OCI-LY7 (cell line): ENCODE measurements around the gene CCNK. TPM values are rescaled to one million over a fixed set of nuclear protein-coding genes. Genes with fewer than 3 reads are reported as not detected.

Experiments used
- BruUV-seq: library from RNA; stranded (reverse); fragments of 400-500 nt; replicated peaks from 2 replicates; lab custom pipeline; 2021; lab: Mats Ljungman, UMichigan
- CTCF ChIA-PET: fragments of 300-600 bp; sonication (Branson Sonifier 250); formaldehyde crosslinking; loops from one replicate; lab custom pipeline; 2022; ENCODE audit warnings: antibody characterized with exemption; ENCODE audit not compliant: unreplicated experiment; lab: Charles Lee
- POLR2A ChIA-PET: fragments of 300-600 bp; sonication (Branson Sonifier 250); formaldehyde crosslinking; loops from one replicate; lab custom pipeline; 2022; ENCODE audit warnings: antibody characterized with exemption; lab: Charles Lee
- DNase-seq: peaks from one replicate; pipeline ENCODE4 v3.0.0-alpha.2; 2015; ENCODE audit warnings: low spot score
- H2AFZ ChIP-seq: fragments of 200-600 bp; sonication (generic), shearing (Covaris generic); 2 replicates; pipeline ENCODE4 v1.6.1; 2014; ENCODE audit warnings: mild to moderate bottlenecking, antibody characterized with exemption, low read length, moderate library complexity
- H3K27ac ChIP-seq: fragments of 200-600 bp; sonication (generic); 2 replicates; pipeline ENCODE4 v1.5.1; 2014; ENCODE audit warnings: mixed run types, low read depth, mild to moderate bottlenecking, moderate library complexity, low read length, inconsistent platforms; ENCODE audit not compliant: poor library complexity, severe bottlenecking
- H3K36me3 ChIP-seq: fragments of 200-600 bp; sonication (generic); 2 replicates; pipeline ENCODE4 v1.6.1; 2014; ENCODE audit warnings: mild to moderate bottlenecking, antibody characterized with exemption, low read length, moderate library complexity, mixed read lengths; ENCODE audit not compliant: insufficient read depth
- H3K4me1 ChIP-seq: fragments of 200-600 bp; sonication (generic); 2 replicates; pipeline ENCODE4 v1.5.1; 2014; ENCODE audit warnings: mild to moderate bottlenecking, low read length; ENCODE audit not compliant: insufficient read depth, poor library complexity, severe bottlenecking
- H3K4me2 ChIP-seq: fragments of 200-600 bp; sonication (generic); 2 replicates; pipeline ENCODE4 v1.6.1; 2014; ENCODE audit warnings: mild to moderate bottlenecking, low read length
- H3K4me3 ChIP-seq: fragments of 200-600 bp; sonication (generic); 2 replicates; pipeline ENCODE4 v1.5.1; 2014; ENCODE audit warnings: mild to moderate bottlenecking, low read depth, low read length; ENCODE audit not compliant: poor library complexity, severe bottlenecking
- H3K79me2 ChIP-seq: fragments of 200-600 bp; sonication (generic); 2 replicates; pipeline ENCODE4 v1.6.1; 2016; ENCODE audit warnings: low read depth, mild to moderate bottlenecking, low read length, moderate library complexity, mixed read lengths; ENCODE audit not compliant: insufficient read depth
- H3K9me2 ChIP-seq: fragments of 200-600 bp; sonication (generic); 2 replicates; pipeline ENCODE4 v1.6.1; 2016; ENCODE audit warnings: mild to moderate bottlenecking, low read length, mixed read lengths; ENCODE audit not compliant: insufficient read depth
- H3K9me3 ChIP-seq: fragments of 200-600 bp; sonication (generic); 2 replicates; pipeline ENCODE4 v1.6.1; 2014; ENCODE audit warnings: mild to moderate bottlenecking, mixed run types, low read length, mixed read lengths
- H4K20me1 ChIP-seq: fragments of 200-600 bp; sonication (generic); 2 replicates; pipeline ENCODE4 v1.6.1; 2014; ENCODE audit warnings: mild to moderate bottlenecking, antibody characterized with exemption, low read length, moderate library complexity, mixed read lengths; ENCODE audit not compliant: insufficient read depth
- EZH2phosphoT487 ChIP-seq: fragments of 200-600 bp; sonication (generic); IDR thresholded peaks from 2 replicates; pipeline ENCODE4 v1.6.1; 2018; ENCODE audit warnings: low read depth, borderline replicate concordance, mild to moderate bottlenecking, mixed run types, antibody characterized with exemption, low read length, moderate library complexity, mixed read lengths
- intact Hi-C: fragments of 100-400 bp; cut with micrococcal nuclease; formaldehyde crosslinking; loops from one replicate; pipeline ENCODE4 v1.10.0; 2022; ENCODE audit not compliant: unreplicated experiment
- total RNA-seq, 2 experiments: library from RNA; depleted of rRNA in 1 of 2; stranded (reverse); fragments of >200 nt in 1 of 2; shearing (Covaris generic) in 1 of 2; gene quantifications; 2 replicates each; pipeline ENCODE4 v1.2.3, GENCODE V29; 2014 to 2022
- TF ChIP-seq, protein P1 (sequence below): fragments of 200-600 bp; sonication (generic); conservative IDR thresholded peaks from 2 replicates; pipeline ENCODE4 v1.5.1; 2014; ENCODE audit warnings: mild to moderate bottlenecking, antibody characterized with exemption, low read length, moderate library complexity, mixed read lengths

Gene CCNK
- total RNA-seq, 2 experiments from 2014 or later: 25.1 to 69.0 TPM

DNA sequence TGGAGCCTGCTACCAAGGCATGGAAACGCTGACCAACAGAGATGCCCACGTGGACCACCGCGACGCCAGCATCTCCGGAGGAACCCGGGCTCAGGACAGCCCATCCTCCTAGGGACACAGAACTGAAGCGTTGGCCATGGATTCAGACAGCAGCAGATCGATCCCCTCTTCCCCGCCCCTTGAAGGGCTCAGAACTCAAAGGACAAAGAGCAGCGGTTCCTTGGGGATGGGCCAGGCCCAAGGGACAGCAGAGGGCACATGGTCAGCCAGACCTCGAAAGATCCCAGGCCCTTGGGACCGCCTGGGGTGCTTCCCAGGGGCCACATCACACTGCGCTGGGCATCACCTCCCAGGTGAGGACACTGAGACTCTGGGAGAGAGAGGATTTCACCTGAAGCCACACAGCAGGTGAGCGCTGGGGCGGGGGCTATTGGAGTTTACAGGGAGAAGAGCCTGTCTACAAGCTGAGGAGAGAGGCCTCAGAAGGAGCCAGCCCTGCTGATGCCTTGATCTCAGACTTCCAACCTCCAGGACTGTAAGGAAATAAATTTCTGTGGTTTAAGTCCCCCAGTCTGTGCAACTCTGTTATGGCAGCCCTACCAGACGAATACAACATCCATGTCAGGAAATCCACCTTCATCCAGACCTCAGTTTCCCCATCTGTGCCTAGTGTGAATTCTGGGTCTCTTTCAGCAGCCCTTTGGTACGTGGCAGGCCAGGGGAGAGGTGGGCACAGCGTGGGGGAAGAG lies 49.4 kb downstream of the CCNK start:
- H3K9me3 ChIP-seq: no peaks in the 10 kb centered on the region

DNA sequence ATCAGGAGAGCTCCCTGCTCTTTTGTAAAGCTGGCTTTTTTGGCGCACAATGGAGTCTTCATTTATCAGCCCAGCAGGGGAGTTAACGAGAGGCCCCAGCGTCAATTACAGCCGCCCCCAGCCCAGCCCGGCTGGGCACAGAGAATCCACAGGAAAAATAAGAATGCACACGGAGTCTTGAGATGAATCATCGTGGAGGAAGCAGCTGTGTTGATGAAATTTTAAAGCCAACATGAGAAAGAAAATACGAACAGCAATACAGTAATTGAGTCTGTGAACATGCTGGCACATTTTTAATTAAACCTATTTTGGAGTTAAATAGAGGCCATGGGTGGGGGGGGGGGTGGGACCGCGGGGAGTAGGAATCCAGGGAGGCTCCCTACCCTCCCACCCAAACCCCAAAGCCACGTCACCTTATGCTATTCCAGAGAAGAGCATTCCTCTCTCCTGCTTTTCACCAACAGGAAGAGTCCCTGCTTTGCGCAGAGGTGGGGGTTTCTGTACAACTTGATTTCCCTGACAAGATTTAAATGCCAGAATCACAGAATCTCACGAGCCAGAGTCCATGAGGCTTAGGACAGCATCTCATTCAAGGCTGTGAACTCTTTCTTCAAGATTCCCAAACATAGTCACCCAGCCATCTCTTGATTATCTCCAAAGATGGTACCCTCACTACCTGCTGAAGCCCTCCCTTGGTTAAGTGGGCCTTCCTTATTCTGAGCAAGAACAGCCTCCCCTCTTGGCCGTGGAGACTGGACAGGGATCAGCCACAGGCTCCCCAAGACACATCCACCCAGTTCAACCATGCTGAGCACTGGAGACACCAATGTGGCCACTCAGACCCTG lies 50.3 kb downstream of the CCNK start:
- Histone ChIP-seq H3K36me3 (no peaks in the 10 kb centered on the region), H3K4me1 (no peaks in the 10 kb centered on the region), H3K9me3 (no peaks in the 10 kb centered on the region), H2AFZ (no peak overlapping the region), H4K20me1 (no peaks in the 10 kb centered on the region), H3K4me2 (no peak overlapping the region), H3K4me3 (no peak overlapping the region), H3K27ac (no peak overlapping the region), H3K79me2 (no peaks in the 10 kb centered on the region), H3K9me2 (no peaks in the 10 kb centered on the region)
- CTCF ChIA-PET: no interaction called here
- intact Hi-C loops: no loop called here
- POLR2A ChIA-PET: no interaction called here
- no peak for DNase-seq
- TF ChIP-seq, protein P1, sequence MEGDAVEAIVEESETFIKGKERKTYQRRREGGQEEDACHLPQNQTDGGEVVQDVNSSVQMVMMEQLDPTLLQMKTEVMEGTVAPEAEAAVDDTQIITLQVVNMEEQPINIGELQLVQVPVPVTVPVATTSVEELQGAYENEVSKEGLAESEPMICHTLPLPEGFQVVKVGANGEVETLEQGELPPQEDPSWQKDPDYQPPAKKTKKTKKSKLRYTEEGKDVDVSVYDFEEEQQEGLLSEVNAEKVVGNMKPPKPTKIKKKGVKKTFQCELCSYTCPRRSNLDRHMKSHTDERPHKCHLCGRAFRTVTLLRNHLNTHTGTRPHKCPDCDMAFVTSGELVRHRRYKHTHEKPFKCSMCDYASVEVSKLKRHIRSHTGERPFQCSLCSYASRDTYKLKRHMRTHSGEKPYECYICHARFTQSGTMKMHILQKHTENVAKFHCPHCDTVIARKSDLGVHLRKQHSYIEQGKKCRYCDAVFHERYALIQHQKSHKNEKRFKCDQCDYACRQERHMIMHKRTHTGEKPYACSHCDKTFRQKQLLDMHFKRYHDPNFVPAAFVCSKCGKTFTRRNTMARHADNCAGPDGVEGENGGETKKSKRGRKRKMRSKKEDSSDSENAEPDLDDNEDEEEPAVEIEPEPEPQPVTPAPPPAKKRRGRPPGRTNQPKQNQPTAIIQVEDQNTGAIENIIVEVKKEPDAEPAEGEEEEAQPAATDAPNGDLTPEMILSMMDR: no peak
- TF ChIP-seq EZH2phosphoT487: no peak
- BruUV-seq: no TSS peak

More for the DNA sequence above, 49.4 kb downstream of the CCNK start:
- no peaks in the 10 kb centered on the region for H4K20me1 ChIP-seq
- H3K4me3 ChIP-seq: no peak overlapping the region
- no peak for DNase-seq
- H3K9me2 ChIP-seq: no peaks in the 10 kb centered on the region
- H3K36me3 ChIP-seq: no peaks in the 10 kb centered on the region
- no peak overlapping the region for H3K4me2 ChIP-seq
- POLR2A ChIA-PET: no interaction called here
- BruUV-seq: no TSS peak
- H2AFZ ChIP-seq: no peak overlapping the region
- TF ChIP-seq, protein P1: no peak
- TF ChIP-seq EZH2phosphoT487: no peak
- intact Hi-C loops: no loop called here
- no peaks in the 10 kb centered on the region for H3K4me1 ChIP-seq
- CTCF ChIA-PET: no interaction called here
- H3K27ac ChIP-seq: no peak overlapping the region
- no peaks in the 10 kb centered on the region for H3K79me2 ChIP-seq
